GM18519 (cell line): Measurements from ENCODE around the gene UPK1A.

Experiments
- ATAC-seq: cut with Tn5 transposase; IDR thresholded peaks from one replicate; pipeline ENCODE4 v1.9.1; 2021; ENCODE audit warnings: mild to moderate bottlenecking, moderate library complexity; ENCODE audit not compliant: unreplicated experiment, low FRiP score

Gene UPK1A

GRCh38 chr19:35666251-35666913, at the start of gene UPK1A:
Gene UPK1A, plus strand, starts transcription at chr19:35666517. Its CDS starts 296 bp downstream, at chr19:35666813.
- ATAC-seq = no peak

GRCh38 chr19:35618857-35619256, 47.5 kb upstream of the UPK1A start:
- ATAC-seq = no peak

- no peak for ATAC-seq
Measured at GRCh38 chr19:35619290-35619923, 46.9 kb upstream of the UPK1A start.

GRCh38 chr19:35620001-35620400, 46.3 kb upstream of the UPK1A start:
- ATAC-seq = no peak

- ATAC-seq = no peak
Measured at GRCh38 chr19:35621708-35622107, 44.6 kb upstream of the UPK1A start.

GRCh38 chr19:35622750-35623149, 43.6 kb upstream of the UPK1A start:
- ATAC-seq = no peak

GRCh38 chr19:35623327-35624010, 42.8 kb upstream of the UPK1A start:
- no peak for ATAC-seq

- ATAC-seq = no peak
Measured at GRCh38 chr19:35628264-35628564, 38.1 kb upstream of the UPK1A start.

GRCh38 chr19:35628565-35629331, 37.6 kb upstream of the UPK1A start, which contains the start of gene RBM42:
Gene RBM42, plus strand, starts transcription at chr19:35629036. Its CDS starts 118 bp downstream, at chr19:35629154.
- ATAC-seq = peak; percentile 72

GRCh38 chr19:35629332-35629633, 37.0 kb upstream of the UPK1A start:
- no peak for ATAC-seq

GRCh38 chr19:35633727-35634440, 32.4 kb upstream of the UPK1A start:
- ATAC-seq = no peak

GRCh38 chr19:35636651-35637050, 29.7 kb upstream of the UPK1A start:
- ATAC-seq = no peak

- ATAC-seq = no peak
Measured at GRCh38 chr19:35637165-35637564, 29.2 kb upstream of the UPK1A start.

GRCh38 chr19:35639321-35639639, 27.0 kb upstream of the UPK1A start:
- ATAC-seq = no peak

GRCh38 chr19:35639863-35640262, 26.5 kb upstream of the UPK1A start:
- no peak for ATAC-seq

GRCh38 chr19:35641515-35642151, 24.7 kb upstream of the UPK1A start, which contains the start of gene ETV2:
Gene ETV2, plus strand, starts transcription at chr19:35641745. Its CDS starts 716 bp downstream, at chr19:35642461.
- ATAC-seq = no peak

GRCh38 chr19:35642312-35642711, 24.0 kb upstream of the UPK1A start:
- ATAC-seq = no peak

- no peak for ATAC-seq
Measured at GRCh38 chr19:35642798-35643254, 23.5 kb upstream of the UPK1A start.

- ATAC-seq = no peak
Measured at GRCh38 chr19:35643255-35644205, 22.8 kb upstream of the UPK1A start.
